Brain microvascular endothelial cell (primary cell): Measurements from ENCODE around the gene GLI2.
A peak's percentile ranks its signal among the peaks of the same experiment; 100 is the strongest.

Experiments used
- DNase-seq: peaks from one replicate; pipeline ENCODE4 v3.0.0-alpha.2; 2020
- H3K27ac ChIP-seq: fragments of 250-450 bp; sonication (Bioruptor Pico); 2 replicates; pipeline ENCODE4 v1.5.1; 2020; ENCODE audit warnings: mild to moderate bottlenecking, moderate library complexity
- H3K27me3 ChIP-seq: fragments of 250-450 bp; sonication (Bioruptor Pico); replicated peaks from 2 replicates; pipeline ENCODE4 v1.5.1; 2020; ENCODE audit warnings: mild to moderate bottlenecking
- H3K36me3 ChIP-seq: fragments of 250-450 bp; sonication (Bioruptor Pico); replicated peaks from 2 replicates; pipeline ENCODE4 v1.5.1; 2020; ENCODE audit warnings: mild to moderate bottlenecking
- H3K4me3 ChIP-seq: 2 replicates; pipeline ENCODE4 v1.5.1; 2011; ENCODE audit warnings: low read depth, mild to moderate bottlenecking, control low read depth, low read length, moderate library complexity
- CTCF ChIP-seq: IDR thresholded peaks from 2 replicates; pipeline ENCODE4 v1.5.1; 2011; ENCODE audit warnings: low read depth, mild to moderate bottlenecking, moderate library complexity, low read length, control low read depth, inconsistent platforms; ENCODE audit errors: missing control alignments
- in situ Hi-C: cut with HindIII; loops from 2 replicates; pipeline ENCODE4 v1.10.0; 2017; ENCODE audit warnings: low sequenced_read_pairs, low pct_ligation_motif_present

GLI2 gene

GRCh38 chr2:120735746-120736170 lies at the start of gene GLI2:
GLI2 (plus strand) TSS chr2:120735868; CDS start chr2:120797321, 61,453 bp downstream.
- peak within 1 kb of the TSS; percentile 79 for H3K27ac ChIP-seq
- in situ Hi-C loops = loop anchor here (10.0 kb wide), 1 partner anchor 49 kb away; no protein-coding TSS in a partner anchor
- DNase-seq = peak; percentile 78
- peak; percentile 60 for TF ChIP-seq CTCF
- H3K4me3 ChIP-seq = peak within 1 kb of the TSS; percentile 82
- H3K27me3 ChIP-seq = no peaks in the 10 kb centered on the region
- no peaks in the 10 kb centered on the region for H3K36me3 ChIP-seq

- Histone ChIP-seq H3K27ac (no peak overlapping the region), H3K27me3 (no peaks in the 10 kb centered on the region)
Measured at GRCh38 chr2:120685974-120686297, 49.7 kb upstream of the GLI2 start.

GRCh38 chr2:120686511-120687168 lies 49.0 kb upstream of the GLI2 start:
- Histone ChIP-seq H3K4me3 (no peak overlapping the region), H3K27ac (no peak overlapping the region), H3K36me3 (no peaks in the 10 kb centered on the region), H3K27me3 (no peaks in the 10 kb centered on the region)
- in situ Hi-C loops = no loop called here
- TF ChIP-seq CTCF = peak; percentile 57
- no peak for DNase-seq

More at GRCh38 chr2:120685974-120686297, 49.7 kb upstream of the GLI2 start:
- TF ChIP-seq CTCF = no peak
- no peak for DNase-seq
- no peaks in the 10 kb centered on the region for H3K36me3 ChIP-seq
- in situ Hi-C loops = no loop called here
- H3K4me3 ChIP-seq = no peak overlapping the region

- H3K4me3 ChIP-seq = no peak overlapping the region
- DNase-seq = no peak
- in situ Hi-C loops = no loop called here
- no peaks in the 10 kb centered on the region for H3K27me3 ChIP-seq
- H3K36me3 ChIP-seq = no peaks in the 10 kb centered on the region
- no peak overlapping the region for H3K27ac ChIP-seq
- TF ChIP-seq CTCF = no peak
Measured at GRCh38 chr2:120687210-120687609, 48.5 kb upstream of the GLI2 start.

GRCh38 chr2:120690521-120690920 lies 45.1 kb upstream of the GLI2 start:
- in situ Hi-C loops = no loop called here
- H3K4me3 ChIP-seq = no peak overlapping the region
- no peak for DNase-seq
- H3K27me3 ChIP-seq = no peaks in the 10 kb centered on the region
- H3K27ac ChIP-seq = no peak overlapping the region
- no peaks in the 10 kb centered on the region for H3K36me3 ChIP-seq
- no peak for TF ChIP-seq CTCF

- no peaks in the 10 kb centered on the region for H3K27me3 ChIP-seq
- no peak overlapping the region for H3K4me3 ChIP-seq
- H3K27ac ChIP-seq = no peak overlapping the region
- DNase-seq = no peak
- H3K36me3 ChIP-seq = no peaks in the 10 kb centered on the region
- TF ChIP-seq CTCF = no peak
- in situ Hi-C loops = no loop called here
Measured at GRCh38 chr2:120691410-120691809, 44.3 kb upstream of the GLI2 start.
